Brain microvascular endothelial cell (primary cell): ENCODE results near the gene GLT1D1.

Experiments used
- DNase-seq: peaks from one replicate; pipeline ENCODE4 v3.0.0-alpha.2; 2020
- H3K27ac ChIP-seq: fragments of 250-450 bp; sonication (Bioruptor Pico); 2 replicates; pipeline ENCODE4 v1.5.1; 2020; ENCODE audit warnings: mild to moderate bottlenecking, moderate library complexity
- H3K27me3 ChIP-seq: fragments of 250-450 bp; sonication (Bioruptor Pico); replicated peaks from 2 replicates; pipeline ENCODE4 v1.5.1; 2020; ENCODE audit warnings: mild to moderate bottlenecking
- H3K36me3 ChIP-seq: fragments of 250-450 bp; sonication (Bioruptor Pico); replicated peaks from 2 replicates; pipeline ENCODE4 v1.5.1; 2020; ENCODE audit warnings: mild to moderate bottlenecking
- H3K4me3 ChIP-seq: 2 replicates; pipeline ENCODE4 v1.5.1; 2011; ENCODE audit warnings: low read depth, mild to moderate bottlenecking, control low read depth, low read length, moderate library complexity
- CTCF ChIP-seq: IDR thresholded peaks from 2 replicates; pipeline ENCODE4 v1.5.1; 2011; ENCODE audit warnings: low read depth, mild to moderate bottlenecking, moderate library complexity, low read length, control low read depth, inconsistent platforms; ENCODE audit errors: missing control alignments
- in situ Hi-C: cut with HindIII; loops from 2 replicates; pipeline ENCODE4 v1.10.0; 2017; ENCODE audit warnings: low sequenced_read_pairs, low pct_ligation_motif_present

GLT1D1 gene

GRCh38 chr12:128938886-128939285 lies 85.6 kb downstream of the GLT1D1 start:
- Histone ChIP-seq H3K4me3 (no peak overlapping the region), H3K27me3 (no peaks in the 10 kb centered on the region), H3K36me3 (no peaks in the 10 kb centered on the region), H3K27ac (no peak overlapping the region)
- in situ Hi-C loops: no loop called here
- DNase-seq: no peak
- no peak for TF ChIP-seq CTCF

- TF ChIP-seq CTCF: no peak
- no peaks in the 10 kb centered on the region for H3K36me3 ChIP-seq
- H3K27ac ChIP-seq: no peak overlapping the region
- no peak overlapping the region for H3K4me3 ChIP-seq
- H3K27me3 ChIP-seq: no peaks in the 10 kb centered on the region
- in situ Hi-C loops: no loop called here
- no peak for DNase-seq
These were observed 87.0 kb downstream of the GLT1D1 start for GRCh38 chr12:128940090-128940888.

GRCh38 chr12:128940974-128941373 lies 87.7 kb downstream of the GLT1D1 start:
- DNase-seq: no peak
- H3K27ac ChIP-seq: no peak overlapping the region
- H3K4me3 ChIP-seq: no peak overlapping the region

GRCh38 chr12:128942960-128943477 lies 89.7 kb downstream of the GLT1D1 start:
- Histone ChIP-seq H3K27me3 (no peaks in the 10 kb centered on the region), H3K27ac (no peak overlapping the region), H3K4me3 (no peak overlapping the region), H3K36me3 (no peaks in the 10 kb centered on the region)
- TF ChIP-seq CTCF: no peak
- DNase-seq: no peak
- in situ Hi-C loops: no loop called here

More at GRCh38 chr12:128940974-128941373, 87.7 kb downstream of the GLT1D1 start:
- H3K36me3 ChIP-seq: no peaks in the 10 kb centered on the region
- TF ChIP-seq CTCF: no peak
- no peaks in the 10 kb centered on the region for H3K27me3 ChIP-seq
- in situ Hi-C loops: no loop called here

GRCh38 chr12:128944956-128945355 lies 91.7 kb downstream of the GLT1D1 start:
- TF ChIP-seq CTCF: no peak
- Histone ChIP-seq H3K4me3 (no peak overlapping the region), H3K27me3 (no peaks in the 10 kb centered on the region), H3K27ac (no peak overlapping the region), H3K36me3 (no peaks in the 10 kb centered on the region)
- in situ Hi-C loops: no loop called here
- no peak for DNase-seq

GRCh38 chr12:128947209-128947608 lies 93.9 kb downstream of the GLT1D1 start:
- in situ Hi-C loops: no loop called here
- no peak for DNase-seq
- Histone ChIP-seq H3K27me3 (no peaks in the 10 kb centered on the region), H3K4me3 (no peak overlapping the region), H3K36me3 (no peaks in the 10 kb centered on the region), H3K27ac (no peak overlapping the region)
- TF ChIP-seq CTCF: no peak
